Subcutaneous adipose tissue (tissue), 4 donors: ENCODE measurements around the gene TELO2. TPM values are rescaled to one million over a fixed set of nuclear protein-coding genes. Genes with fewer than 3 reads are reported as not detected.

Experiments used
- total RNA-seq, 4 donors: library from RNA; depleted of rRNA; stranded (reverse); fragments of >200 nt; gene quantifications; one replicate each; pipeline ENCODE4 v1.1.0, GENCODE V29; 2016
- TF ChIP-seq, protein P1 (sequence below): fragments of 450-650 bp; IDR thresholded peaks from one replicate; pipeline ENCODE4 v1.5.1; 2016; ENCODE audit warnings: low read depth, mild to moderate bottlenecking, control low read depth, antibody characterized with exemption, moderate library complexity

The TELO2 gene
- total RNA-seq: 10 to 100 TPM in 2 of 4 donors, 1 to 10 TPM in 2; 7.5 to 42.4 (median 10.2) TPM

DNA sequence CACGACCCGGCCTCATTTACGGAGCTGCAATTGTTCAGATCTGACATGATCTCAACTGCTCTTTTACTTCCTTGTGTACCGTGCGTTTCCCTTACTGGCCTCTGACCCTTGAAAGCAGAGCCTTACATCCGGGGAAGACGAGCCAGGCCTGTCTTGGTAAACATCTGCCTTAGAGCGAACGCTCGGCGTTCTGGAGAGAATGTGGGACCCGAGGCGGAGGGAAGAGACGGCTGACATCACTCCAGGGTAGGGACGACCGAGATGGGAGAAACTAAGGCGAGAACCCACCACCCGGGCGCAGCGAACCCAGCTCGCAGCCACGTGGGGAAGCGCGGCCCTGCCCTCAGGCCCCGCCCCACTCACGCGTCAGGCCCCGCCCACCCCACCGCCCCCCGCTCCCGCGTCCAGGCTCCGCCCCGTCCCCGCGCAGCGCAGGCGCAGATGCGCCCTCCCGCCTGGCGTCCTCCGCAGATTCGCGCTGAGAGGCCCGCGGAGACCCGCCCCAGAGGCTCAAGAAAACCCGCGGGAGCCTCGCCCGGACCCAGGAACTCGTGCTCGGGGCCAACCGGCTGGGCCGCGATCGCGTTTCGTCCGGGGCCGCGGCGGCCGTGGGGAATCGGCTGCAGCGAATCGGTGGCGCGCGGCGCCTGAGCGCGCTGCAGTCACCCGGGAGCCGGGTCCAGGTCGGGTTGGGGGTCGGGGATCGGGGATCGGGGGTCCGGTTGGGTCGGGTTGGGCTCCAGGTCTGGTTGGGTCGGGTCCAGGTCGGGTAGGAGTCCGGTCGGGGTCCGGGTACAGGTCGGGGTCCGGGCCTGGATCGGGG lies at the start of gene TELO2:
Gene TELO2, plus strand, starts transcription at position 438 of the 823 bp plus-strand sequence. CDS start 922 bp downstream, outside the sequence.
- TF ChIP-seq, protein P1, sequence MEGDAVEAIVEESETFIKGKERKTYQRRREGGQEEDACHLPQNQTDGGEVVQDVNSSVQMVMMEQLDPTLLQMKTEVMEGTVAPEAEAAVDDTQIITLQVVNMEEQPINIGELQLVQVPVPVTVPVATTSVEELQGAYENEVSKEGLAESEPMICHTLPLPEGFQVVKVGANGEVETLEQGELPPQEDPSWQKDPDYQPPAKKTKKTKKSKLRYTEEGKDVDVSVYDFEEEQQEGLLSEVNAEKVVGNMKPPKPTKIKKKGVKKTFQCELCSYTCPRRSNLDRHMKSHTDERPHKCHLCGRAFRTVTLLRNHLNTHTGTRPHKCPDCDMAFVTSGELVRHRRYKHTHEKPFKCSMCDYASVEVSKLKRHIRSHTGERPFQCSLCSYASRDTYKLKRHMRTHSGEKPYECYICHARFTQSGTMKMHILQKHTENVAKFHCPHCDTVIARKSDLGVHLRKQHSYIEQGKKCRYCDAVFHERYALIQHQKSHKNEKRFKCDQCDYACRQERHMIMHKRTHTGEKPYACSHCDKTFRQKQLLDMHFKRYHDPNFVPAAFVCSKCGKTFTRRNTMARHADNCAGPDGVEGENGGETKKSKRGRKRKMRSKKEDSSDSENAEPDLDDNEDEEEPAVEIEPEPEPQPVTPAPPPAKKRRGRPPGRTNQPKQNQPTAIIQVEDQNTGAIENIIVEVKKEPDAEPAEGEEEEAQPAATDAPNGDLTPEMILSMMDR: no peak

GRCh38 chr16:1443403-1443973 lies 49.7 kb upstream of the TELO2 start:
- TF ChIP-seq, protein P1: no peak

- TF ChIP-seq, protein P1: no peak
These were observed 49.0 kb upstream of the TELO2 start, which contains the start of gene CCDC154 for GRCh38 chr16:1443980-1444729. TSS of gene CCDC154 (minus strand) at chr16:1444556. CDS start at chr16:1444322, 234 bp downstream.

GRCh38 chr16:1444730-1445517 lies 48.2 kb upstream of the TELO2 start:
- TF ChIP-seq, protein P1: no peak

GRCh38 chr16:1445518-1446203 lies 47.5 kb upstream of the TELO2 start:
- TF ChIP-seq, protein P1: no peak

DNA sequence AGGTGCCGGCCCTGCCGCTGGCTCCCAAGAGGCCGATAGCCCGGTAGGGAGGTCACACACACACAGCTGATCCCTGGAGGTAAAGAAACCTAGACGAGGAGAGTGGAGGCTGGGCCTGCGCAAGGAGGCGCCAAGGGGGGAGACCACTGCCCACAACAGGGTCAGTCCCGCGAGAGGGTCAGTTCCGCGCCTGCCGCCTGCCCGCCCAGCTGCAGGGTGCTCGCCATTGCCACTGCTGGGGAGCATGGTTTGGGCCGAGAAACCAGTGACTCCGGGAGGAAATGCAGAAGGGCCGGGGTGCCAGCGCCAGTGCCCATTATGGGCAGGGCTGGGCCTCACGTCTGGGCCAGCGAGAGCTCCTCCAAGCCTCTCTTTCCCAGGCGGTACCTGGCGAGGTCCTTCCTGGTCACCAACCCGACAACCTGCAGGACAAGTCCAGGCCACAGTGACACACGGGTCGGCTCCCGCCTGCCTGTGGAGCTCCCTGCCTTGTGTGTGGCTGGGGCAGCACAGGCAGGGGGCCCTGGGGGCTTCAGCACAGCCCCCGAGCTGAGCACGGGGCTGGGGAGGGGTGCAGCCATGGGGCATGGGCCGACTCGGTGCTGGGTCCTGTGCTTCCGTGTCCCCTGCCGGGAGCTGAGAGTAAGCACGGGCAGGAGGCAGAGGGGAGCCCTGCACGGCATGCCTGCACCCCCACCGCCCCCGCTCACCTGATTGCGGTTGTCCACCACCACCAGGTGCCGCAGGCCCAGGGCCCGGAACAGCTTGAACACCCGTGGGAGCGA lies 46.7 kb upstream of the TELO2 start:
- TF ChIP-seq, protein P1: no peak
